DOHH2 (cell line): ENCODE results near the gene GPX4.

ENCODE experiments used
- CTCF ChIP-seq: fragments of 200-600 bp; sonication (generic); IDR thresholded peaks from one replicate; pipeline ENCODE4 v1.5.1; 2014; ENCODE audit warnings: antibody characterized with exemption, mild to moderate bottlenecking, low read depth, low read length; ENCODE audit not compliant: poor library complexity, severe bottlenecking
- EZH2phosphoT487 ChIP-seq: fragments of 200-600 bp; sonication (generic); IDR thresholded peaks from 2 replicates; pipeline ENCODE4 v1.6.1; 2017; ENCODE audit warnings: borderline replicate concordance, mild to moderate bottlenecking, antibody characterized with exemption, low read length, moderate library complexity, mixed read lengths

- TF ChIP-seq CTCF (no peak), EZH2phosphoT487 (no peak)
Measured at GRCh38 chr19:1149259-1150045, 45.7 kb downstream of the GPX4 start.
